ENCODE data around the gene DLG5. TPM values are rescaled to one million over a fixed set of nuclear protein-coding genes. Genes with fewer than 3 reads are reported as not detected.

DLG5 gene
- total and polyA plus RNA-seq, 10 of the 15 experiments (the other 5 are each of a cell fraction or from before 2014, with no cell fraction given) = 0.18 to 6.6 (median 2.7) TPM

DNA sequence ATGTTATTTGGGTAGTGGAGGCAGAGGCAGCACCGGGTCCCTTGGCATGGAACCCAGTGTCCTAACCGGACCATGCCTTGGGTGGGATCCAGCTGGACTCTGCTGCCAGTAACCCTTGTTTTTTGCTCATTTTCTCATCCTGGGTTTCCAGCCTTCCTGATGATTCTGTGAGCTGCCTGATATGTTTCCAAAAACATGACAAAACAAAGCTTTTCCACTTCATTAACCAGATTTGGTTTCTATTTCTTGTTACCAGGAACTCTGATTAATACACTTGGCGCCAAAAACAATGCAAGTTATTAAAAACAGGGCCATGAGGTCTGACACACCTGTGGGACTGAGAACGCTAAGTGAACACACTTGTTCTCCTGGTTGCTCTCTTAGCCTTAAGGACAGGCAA, 32.8 kb upstream of the DLG5 start:
- ATAC-seq = no peak
- POLR2A ChIA-PET = no interaction called here
- Histone ChIP-seq H3K4me1 (ENCODE audit: control insufficient read depth, insufficient read depth, low read length) (no peaks in the 10 kb centered on the region), H3K36me3 (ENCODE audit: control insufficient read depth in 2 of 2, insufficient read depth in 2 of 2, low read length in 1 of 2) (no peaks in the 10 kb centered on the region), H3K4me3 (no peak overlapping the region), H3K27ac (ENCODE audit: control insufficient read depth, insufficient read depth) (no peak overlapping the region), H3K4me2 (ENCODE audit: control insufficient read depth, insufficient read depth) (no peak overlapping the region), H3K9me3 (replicated peaks; ENCODE audit: control insufficient read depth, insufficient read depth, low read length) (no peaks in the 10 kb centered on the region; the same call in 2 of the 3 replicates), H3K79me2 (ENCODE audit: control insufficient read depth, insufficient read depth, low read length) (no peaks in the 10 kb centered on the region), H4K20me1 (ENCODE audit: control insufficient read depth, insufficient read depth) (no peaks in the 10 kb centered on the region), H3K9ac (ENCODE audit: control insufficient read depth, insufficient read depth, low read length) (no peak overlapping the region), H2AFZ (ENCODE audit: control insufficient read depth, low read depth, low read length) (no peak overlapping the region), H3K27me3 (replicated peaks in 1 of 2; ENCODE audit: control insufficient read depth in 2 of 2, insufficient read depth in 2 of 2, low read length in 1 of 2) (no peaks in the 10 kb centered on the region)
- WGBS (ENCODE audit: insufficient coverage, insufficient replicate concordance, low lambda C conversion rate, missing lambda C conversion rate) = 23% methylated on average over 4 of the region's 4 CpGs
- RAD21 ChIA-PET (ENCODE audit: unreplicated experiment) = no interaction called here
- DNase-seq (ENCODE audit: low read depth, low spot score) = no peak
- BruUV-seq (replicated peaks) = no TSS peak
- in situ Hi-C loops (cut with MboI) = no loop called here
- intact Hi-C loops (cut with micrococcal nuclease; ENCODE audit: unreplicated experiment) = no loop called here
- CTCF ChIA-PET = no interaction called here
- SMC1A ChIA-PET (ENCODE audit: uncharacterized antibody, unreplicated experiment) = no interaction called here
- FAIRE-seq = no peak
- TF ChIP-seq SUPT20H (IDR thresholded peaks at IDR 0.05; ENCODE audit: borderline replicate concordance, control insufficient read depth, low read depth, low read length) (no peak), SPI1 (IDR thresholded peaks at IDR 0.05; ENCODE audit: borderline replicate concordance, insufficient read depth, low read depth, low read length) (no peak), IRF4 (IDR thresholded peaks at IDR 0.05; ENCODE audit: low read depth, low read length) (no peak), MYB (IDR thresholded peaks at IDR 0.05; ENCODE audit: borderline replicate concordance, low read depth, low read length) (no peak), MTA3 (IDR thresholded peaks at IDR 0.05; ENCODE audit: borderline replicate concordance, low read length) (no peak), HCFC1 (IDR thresholded peaks at IDR 0.05; ENCODE audit: low read length) (no peak), HDGF (IDR thresholded peaks at IDR 0.05) (no peak)
- TF ChIP-seq, protein P1, sequence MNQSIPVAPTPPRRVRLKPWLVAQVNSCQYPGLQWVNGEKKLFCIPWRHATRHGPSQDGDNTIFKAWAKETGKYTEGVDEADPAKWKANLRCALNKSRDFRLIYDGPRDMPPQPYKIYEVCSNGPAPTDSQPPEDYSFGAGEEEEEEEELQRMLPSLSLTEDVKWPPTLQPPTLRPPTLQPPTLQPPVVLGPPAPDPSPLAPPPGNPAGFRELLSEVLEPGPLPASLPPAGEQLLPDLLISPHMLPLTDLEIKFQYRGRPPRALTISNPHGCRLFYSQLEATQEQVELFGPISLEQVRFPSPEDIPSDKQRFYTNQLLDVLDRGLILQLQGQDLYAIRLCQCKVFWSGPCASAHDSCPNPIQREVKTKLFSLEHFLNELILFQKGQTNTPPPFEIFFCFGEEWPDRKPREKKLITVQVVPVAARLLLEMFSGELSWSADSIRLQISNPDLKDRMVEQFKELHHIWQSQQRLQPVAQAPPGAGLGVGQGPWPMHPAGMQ (IDR thresholded peaks at IDR 0.05; ENCODE audit: borderline replicate concordance) = no peak
- TF ChIP-seq, protein P2, sequence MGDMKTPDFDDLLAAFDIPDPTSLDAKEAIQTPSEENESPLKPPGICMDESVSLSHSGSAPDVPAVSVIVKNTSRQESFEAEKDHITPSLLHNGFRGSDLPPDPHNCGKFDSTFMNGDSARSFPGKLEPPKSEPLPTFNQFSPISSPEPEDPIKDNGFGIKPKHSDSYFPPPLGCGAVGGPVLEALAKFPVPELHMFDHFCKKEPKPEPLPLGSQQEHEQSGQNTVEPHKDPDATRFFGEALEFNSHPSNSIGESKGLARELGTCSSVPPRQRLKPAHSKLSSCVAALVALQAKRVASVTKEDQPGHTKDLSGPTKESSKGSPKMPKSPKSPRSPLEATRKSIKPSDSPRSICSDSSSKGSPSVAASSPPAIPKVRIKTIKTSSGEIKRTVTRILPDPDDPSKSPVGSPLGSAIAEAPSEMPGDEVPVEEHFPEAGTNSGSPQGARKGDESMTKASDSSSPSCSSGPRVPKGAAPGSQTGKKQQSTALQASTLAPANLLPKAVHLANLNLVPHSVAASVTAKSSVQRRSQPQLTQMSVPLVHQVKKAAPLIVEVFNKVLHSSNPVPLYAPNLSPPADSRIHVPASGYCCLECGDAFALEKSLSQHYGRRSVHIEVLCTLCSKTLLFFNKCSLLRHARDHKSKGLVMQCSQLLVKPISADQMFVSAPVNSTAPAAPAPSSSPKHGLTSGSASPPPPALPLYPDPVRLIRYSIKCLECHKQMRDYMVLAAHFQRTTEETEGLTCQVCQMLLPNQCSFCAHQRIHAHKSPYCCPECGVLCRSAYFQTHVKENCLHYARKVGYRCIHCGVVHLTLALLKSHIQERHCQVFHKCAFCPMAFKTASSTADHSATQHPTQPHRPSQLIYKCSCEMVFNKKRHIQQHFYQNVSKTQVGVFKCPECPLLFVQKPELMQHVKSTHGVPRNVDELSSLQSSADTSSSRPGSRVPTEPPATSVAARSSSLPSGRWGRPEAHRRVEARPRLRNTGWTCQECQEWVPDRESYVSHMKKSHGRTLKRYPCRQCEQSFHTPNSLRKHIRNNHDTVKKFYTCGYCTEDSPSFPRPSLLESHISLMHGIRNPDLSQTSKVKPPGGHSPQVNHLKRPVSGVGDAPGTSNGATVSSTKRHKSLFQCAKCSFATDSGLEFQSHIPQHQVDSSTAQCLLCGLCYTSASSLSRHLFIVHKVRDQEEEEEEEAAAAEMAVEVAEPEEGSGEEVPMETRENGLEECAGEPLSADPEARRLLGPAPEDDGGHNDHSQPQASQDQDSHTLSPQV (IDR thresholded peaks at IDR 0.05) = no peak
- TF ChIP-seq, protein P3, sequence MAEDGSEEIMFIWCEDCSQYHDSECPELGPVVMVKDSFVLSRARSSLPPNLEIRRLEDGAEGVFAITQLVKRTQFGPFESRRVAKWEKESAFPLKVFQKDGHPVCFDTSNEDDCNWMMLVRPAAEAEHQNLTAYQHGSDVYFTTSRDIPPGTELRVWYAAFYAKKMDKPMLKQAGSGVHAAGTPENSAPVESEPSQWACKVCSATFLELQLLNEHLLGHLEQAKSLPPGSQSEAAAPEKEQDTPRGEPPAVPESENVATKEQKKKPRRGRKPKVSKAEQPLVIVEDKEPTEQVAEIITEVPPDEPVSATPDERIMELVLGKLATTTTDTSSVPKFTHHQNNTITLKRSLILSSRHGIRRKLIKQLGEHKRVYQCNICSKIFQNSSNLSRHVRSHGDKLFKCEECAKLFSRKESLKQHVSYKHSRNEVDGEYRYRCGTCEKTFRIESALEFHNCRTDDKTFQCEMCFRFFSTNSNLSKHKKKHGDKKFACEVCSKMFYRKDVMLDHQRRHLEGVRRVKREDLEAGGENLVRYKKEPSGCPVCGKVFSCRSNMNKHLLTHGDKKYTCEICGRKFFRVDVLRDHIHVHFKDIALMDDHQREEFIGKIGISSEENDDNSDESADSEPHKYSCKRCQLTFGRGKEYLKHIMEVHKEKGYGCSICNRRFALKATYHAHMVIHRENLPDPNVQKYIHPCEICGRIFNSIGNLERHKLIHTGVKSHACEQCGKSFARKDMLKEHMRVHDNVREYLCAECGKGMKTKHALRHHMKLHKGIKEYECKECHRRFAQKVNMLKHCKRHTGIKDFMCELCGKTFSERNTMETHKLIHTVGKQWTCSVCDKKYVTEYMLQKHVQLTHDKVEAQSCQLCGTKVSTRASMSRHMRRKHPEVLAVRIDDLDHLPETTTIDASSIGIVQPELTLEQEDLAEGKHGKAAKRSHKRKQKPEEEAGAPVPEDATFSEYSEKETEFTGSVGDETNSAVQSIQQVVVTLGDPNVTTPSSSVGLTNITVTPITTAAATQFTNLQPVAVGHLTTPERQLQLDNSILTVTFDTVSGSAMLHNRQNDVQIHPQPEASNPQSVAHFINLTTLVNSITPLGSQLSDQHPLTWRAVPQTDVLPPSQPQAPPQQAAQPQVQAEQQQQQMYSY (CRISPR knock-in tag; IDR thresholded peaks at IDR 0.05) = no peak
